Measurements from ENCODE around the gene CDC27.

DNA sequence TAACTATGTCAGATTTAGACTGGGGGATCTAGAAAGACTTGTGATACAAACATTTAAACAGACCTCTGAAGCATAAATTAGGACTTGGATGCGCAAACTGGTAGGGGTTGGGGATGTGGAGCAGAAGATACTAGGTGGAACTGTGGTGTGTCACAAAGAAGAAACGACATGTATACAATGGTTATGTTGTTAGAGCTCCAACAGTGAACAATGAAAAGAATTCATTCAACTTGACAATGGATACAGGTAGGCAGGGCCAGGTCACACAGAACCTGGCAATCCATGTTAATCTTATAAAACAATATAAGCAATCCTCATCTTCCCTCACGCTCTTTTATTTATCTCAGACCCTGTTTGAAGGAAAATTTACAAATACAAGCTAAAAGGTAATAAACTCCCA lies 102.0 kb downstream of the CDC27 start:
- TF ChIP-seq, protein P1, sequence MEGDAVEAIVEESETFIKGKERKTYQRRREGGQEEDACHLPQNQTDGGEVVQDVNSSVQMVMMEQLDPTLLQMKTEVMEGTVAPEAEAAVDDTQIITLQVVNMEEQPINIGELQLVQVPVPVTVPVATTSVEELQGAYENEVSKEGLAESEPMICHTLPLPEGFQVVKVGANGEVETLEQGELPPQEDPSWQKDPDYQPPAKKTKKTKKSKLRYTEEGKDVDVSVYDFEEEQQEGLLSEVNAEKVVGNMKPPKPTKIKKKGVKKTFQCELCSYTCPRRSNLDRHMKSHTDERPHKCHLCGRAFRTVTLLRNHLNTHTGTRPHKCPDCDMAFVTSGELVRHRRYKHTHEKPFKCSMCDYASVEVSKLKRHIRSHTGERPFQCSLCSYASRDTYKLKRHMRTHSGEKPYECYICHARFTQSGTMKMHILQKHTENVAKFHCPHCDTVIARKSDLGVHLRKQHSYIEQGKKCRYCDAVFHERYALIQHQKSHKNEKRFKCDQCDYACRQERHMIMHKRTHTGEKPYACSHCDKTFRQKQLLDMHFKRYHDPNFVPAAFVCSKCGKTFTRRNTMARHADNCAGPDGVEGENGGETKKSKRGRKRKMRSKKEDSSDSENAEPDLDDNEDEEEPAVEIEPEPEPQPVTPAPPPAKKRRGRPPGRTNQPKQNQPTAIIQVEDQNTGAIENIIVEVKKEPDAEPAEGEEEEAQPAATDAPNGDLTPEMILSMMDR (optimal IDR thresholded peaks at IDR 0.05 in 1 of 3, IDR thresholded peaks at IDR 0.05 in 1 of 3, conservative IDR thresholded peaks at IDR 0.05 in 1 of 3; ENCODE audit: extremely low read depth in 1 of 3, insufficient read depth in 2 of 3, low read length in 3 of 3), result no peak
- no peak for TF ChIP-seq EZH2 (IDR thresholded peaks at IDR 0.05; ENCODE audit: low read length)

Measured in keratinocyte (primary cell).